Kidney tubule cell (primary cell): ENCODE data around the gene NR4A1.
"Not testable (repeated sequence)": the region's sequence is repeated elsewhere in the genome, so short reads cannot be mapped to it uniquely, and the experiment has no call there.

Experiments
- DNase-seq: peaks from one replicate; pipeline ENCODE4 v3.0.0-alpha.2; 2018; ENCODE audit warnings: low spot score

NR4A1 gene

GRCh38 chr12:52097045-52097666 is 45.9 kb downstream of the NR4A1 start:
- DNase-seq, result no peak

GRCh38 chr12:52104431-52105089 is 53.3 kb downstream of the NR4A1 start:
- not testable (repeated sequence) for DNase-seq
